Epithelial cell of esophagus (primary cell): ENCODE results near the gene SV2C.

Experiments used
- DNase-seq: peaks from one replicate; pipeline ENCODE4 v3.0.0; 2010; ENCODE audit warnings: low read depth
- H3K4me3 ChIP-seq: 2 replicates; pipeline ENCODE4 v1.5.1; 2011; ENCODE audit warnings: mild to moderate bottlenecking, low read length, control low read depth
- CTCF ChIP-seq: IDR thresholded peaks from 2 replicates; pipeline ENCODE4 v1.5.1; 2011; ENCODE audit warnings: low read depth, mild to moderate bottlenecking, low read length, control low read depth, inconsistent platforms; ENCODE audit not compliant: insufficient read depth; ENCODE audit errors: missing control alignments

SV2C gene

GRCh38 chr5:76190356-76190755 lies 107.2 kb downstream of the SV2C start:
- no peak overlapping the region for H3K4me3 ChIP-seq
- no peak for TF ChIP-seq CTCF
- DNase-seq: no peak

GRCh38 chr5:76192837-76193236 lies 109.7 kb downstream of the SV2C start:
- TF ChIP-seq CTCF: no peak
- no peak for DNase-seq
- no peak overlapping the region for H3K4me3 ChIP-seq

GRCh38 chr5:76193635-76194034 lies 110.5 kb downstream of the SV2C start:
- no peak overlapping the region for H3K4me3 ChIP-seq
- no peak for TF ChIP-seq CTCF
- DNase-seq: no peak

GRCh38 chr5:76194340-76194739 lies 111.2 kb downstream of the SV2C start:
- no peak for TF ChIP-seq CTCF
- DNase-seq: no peak
- H3K4me3 ChIP-seq: no peak overlapping the region

- TF ChIP-seq CTCF: no peak
- DNase-seq: no peak
- H3K4me3 ChIP-seq: no peak overlapping the region
These were observed 113.3 kb downstream of the SV2C start for GRCh38 chr5:76196457-76196856.

- no peak for DNase-seq
- no peak for TF ChIP-seq CTCF
- no peak overlapping the region for H3K4me3 ChIP-seq
These were observed 113.8 kb downstream of the SV2C start for GRCh38 chr5:76196886-76197489.

GRCh38 chr5:76197726-76198125 lies 114.5 kb downstream of the SV2C start:
- no peak for DNase-seq
- TF ChIP-seq CTCF: no peak
- H3K4me3 ChIP-seq: no peak overlapping the region
